Keratinocyte (primary cell): Measurements from ENCODE around the gene GALNS. TPM values are rescaled to one million over a fixed set of nuclear protein-coding genes. Genes with fewer than 3 reads are reported as not detected.

ENCODE experiments used
- DNase-seq: peaks from one replicate; pipeline ENCODE4 v3.0.0-alpha.2; 2011; ENCODE audit warnings: low read depth, missing footprints, low spot score
- FAIRE-seq: peaks from 2 replicates; lab custom pipeline; 2011; peaks lifted over from hg19 to GRCh38; lab: Jason Lieb, UNC
- H2AFZ ChIP-seq: 2 replicates; pipeline ENCODE4 v1.6.0; 2012; ENCODE audit warnings: low read length, control low read depth, inconsistent platforms; ENCODE audit not compliant: control insufficient read depth
- H3K27ac ChIP-seq: 2 replicates; pipeline ENCODE4 v1.5.1; 2011; ENCODE audit warnings: low read length; ENCODE audit not compliant: control insufficient read depth, insufficient read depth
- H3K27me3 ChIP-seq: 3 replicates; pipeline ENCODE4 v1.6.0; 2011; ENCODE audit warnings: low read length; ENCODE audit not compliant: control insufficient read depth, insufficient read depth; ENCODE audit errors: extremely low read depth
- H3K36me3 ChIP-seq, 2 experiments: 2 replicates in 1 of 2; 3 replicates in 1 of 2; pipeline ENCODE4 v1.5.1; 2011; ENCODE audit warnings: low read length in 2 of 2, mild to moderate bottlenecking in 1 of 2; ENCODE audit not compliant: control insufficient read depth in 2 of 2, insufficient read depth in 2 of 2; ENCODE audit errors: extremely low read depth in 1 of 2
- H3K4me1 ChIP-seq: 3 replicates; pipeline ENCODE4 v1.5.1; 2011; ENCODE audit warnings: low read length; ENCODE audit not compliant: control insufficient read depth, insufficient read depth; ENCODE audit errors: extremely low read depth
- H3K4me2 ChIP-seq: 3 replicates; pipeline ENCODE4 v1.6.0; 2011; ENCODE audit warnings: low read depth, low read length; ENCODE audit not compliant: control insufficient read depth, insufficient read depth; ENCODE audit errors: extremely low read depth
- H3K4me3 ChIP-seq, 3 experiments: fragments of 200-600 bp in 1 of 3; sonication (generic) in 1 of 3; 2 replicates in 2 of 3; 3 replicates in 1 of 3; pipeline ENCODE4 v1.5.1; 2011 to 2016; ENCODE audit warnings: low read length in 3 of 3, mild to moderate bottlenecking in 3 of 3, control low read depth in 2 of 3, inconsistent platforms in 1 of 3, low read depth in 1 of 3, mixed read lengths in 1 of 3, mixed run types in 1 of 3, moderate library complexity in 1 of 3; ENCODE audit not compliant: control insufficient read depth in 2 of 3, insufficient read depth in 2 of 3; ENCODE audit errors: extremely low read depth in 1 of 3
- H3K79me2 ChIP-seq: 2 replicates; pipeline ENCODE4 v1.6.0; 2012; ENCODE audit warnings: low read length; ENCODE audit not compliant: control insufficient read depth, insufficient read depth
- H3K9ac ChIP-seq: 3 replicates; pipeline ENCODE4 v1.6.0; 2011; ENCODE audit warnings: low read length; ENCODE audit not compliant: control insufficient read depth, insufficient read depth; ENCODE audit errors: extremely low read depth
- H3K9me1 ChIP-seq: 3 replicates; pipeline ENCODE4 v1.6.0; 2011; ENCODE audit warnings: low read length; ENCODE audit not compliant: control insufficient read depth, insufficient read depth; ENCODE audit errors: extremely low read depth
- H3K9me3 ChIP-seq: 2 replicates; pipeline ENCODE4 v1.5.1; 2012; ENCODE audit warnings: low read depth, low read length; ENCODE audit not compliant: control insufficient read depth
- H4K20me1 ChIP-seq: 3 replicates; pipeline ENCODE4 v1.6.0; 2011; ENCODE audit warnings: low read length; ENCODE audit not compliant: control insufficient read depth, insufficient read depth; ENCODE audit errors: extremely low read depth
- EZH2 ChIP-seq: IDR thresholded peaks from one replicate; pipeline ENCODE4 v1.6.1; 2012; ENCODE audit warnings: inconsistent platforms, mild to moderate bottlenecking, low read length, moderate library complexity
- dilution Hi-C: fragments of 300-500 bp; cut with MboI; formaldehyde crosslinking; loops from one replicate; pipeline ENCODE4 v1.7.0; 2020; ENCODE audit warnings: low sequenced_read_pairs; ENCODE audit not compliant: extremely low pct_ligation_motif_present
- polyA minus RNA-seq, 3 experiments: library from RNA; depleted of rRNA, polyadenylated mRNA; stranded (reverse); fragments of >200 nt; gene quantifications; 1 replicate in 1 of 3; 2 replicates in 1 of 3; 3 replicates in 1 of 3; pipeline ENCODE4 v1.2.3, GENCODE V29; 2011
- polyA plus RNA-seq, 5 experiments: library from polyadenylated mRNA; depleted of rRNA in 3 of 5; stranded (reverse) in 3 of 5; stranded (forward) in 1 of 5; unstranded in 1 of 5; fragments of >200 nt; gene quantifications; 1 replicate in 1 of 5; 2 replicates in 3 of 5; 3 replicates in 1 of 5; pipeline versions ENCODE4 v1.2.1 to v1.2.3, GENCODE V29; 2011 to 2012; ENCODE audit warnings: missing spikeins in 2 of 5, low read depth in 1 of 5, low replicate concordance in 1 of 5
- TF ChIP-seq, protein P1 (sequence below), 3 experiments: IDR thresholded peaks in 1 of 3; conservative IDR thresholded peaks in 1 of 3; optimal IDR thresholded peaks in 1 of 3; 2 replicates in 2 of 3; 3 replicates in 1 of 3; pipeline versions ENCODE3 to v1.5.1; 2011; ENCODE audit warnings: low read length in 3 of 3, mild to moderate bottlenecking in 3 of 3, moderate library complexity in 2 of 3, control low read depth in 1 of 3, inconsistent platforms in 1 of 3; ENCODE audit not compliant: insufficient read depth in 2 of 3; ENCODE audit errors: extremely low read depth in 1 of 3

GALNS gene, protein sequence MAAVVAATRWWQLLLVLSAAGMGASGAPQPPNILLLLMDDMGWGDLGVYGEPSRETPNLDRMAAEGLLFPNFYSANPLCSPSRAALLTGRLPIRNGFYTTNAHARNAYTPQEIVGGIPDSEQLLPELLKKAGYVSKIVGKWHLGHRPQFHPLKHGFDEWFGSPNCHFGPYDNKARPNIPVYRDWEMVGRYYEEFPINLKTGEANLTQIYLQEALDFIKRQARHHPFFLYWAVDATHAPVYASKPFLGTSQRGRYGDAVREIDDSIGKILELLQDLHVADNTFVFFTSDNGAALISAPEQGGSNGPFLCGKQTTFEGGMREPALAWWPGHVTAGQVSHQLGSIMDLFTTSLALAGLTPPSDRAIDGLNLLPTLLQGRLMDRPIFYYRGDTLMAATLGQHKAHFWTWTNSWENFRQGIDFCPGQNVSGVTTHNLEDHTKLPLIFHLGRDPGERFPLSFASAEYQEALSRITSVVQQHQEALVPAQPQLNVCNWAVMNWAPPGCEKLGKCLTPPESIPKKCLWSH
- polyA plus RNA-seq (8.3 to 9.6 TPM (median 9.3 TPM) in 3 replicates), polyA minus RNA-seq (7.8 to 20.3 TPM (median 9.1 TPM) in 3 replicates)
- 13.2 TPM for polyA plus RNA-seq (2011; ENCODE audit: low read depth)
- 7.0 and 11.7 TPM in 2 replicates for polyA plus RNA-seq (2011; cell fraction: cytosol; rRNA removed)
- polyA plus RNA-seq (2011; cell fraction: nucleus; rRNA removed) = 21.4 and 36.8 TPM in 2 replicates
- 17.3 and 19.2 TPM in 2 replicates for polyA plus RNA-seq (2012; ENCODE audit: low replicate concordance)
- 11.5 TPM for polyA minus RNA-seq (2011; cell fraction: cytosol; rRNA and poly(A)+ RNA removed)
- 15.1 and 19.1 TPM in 2 replicates for polyA minus RNA-seq (2011; cell fraction: nucleus; rRNA and poly(A)+ RNA removed)

DNA sequence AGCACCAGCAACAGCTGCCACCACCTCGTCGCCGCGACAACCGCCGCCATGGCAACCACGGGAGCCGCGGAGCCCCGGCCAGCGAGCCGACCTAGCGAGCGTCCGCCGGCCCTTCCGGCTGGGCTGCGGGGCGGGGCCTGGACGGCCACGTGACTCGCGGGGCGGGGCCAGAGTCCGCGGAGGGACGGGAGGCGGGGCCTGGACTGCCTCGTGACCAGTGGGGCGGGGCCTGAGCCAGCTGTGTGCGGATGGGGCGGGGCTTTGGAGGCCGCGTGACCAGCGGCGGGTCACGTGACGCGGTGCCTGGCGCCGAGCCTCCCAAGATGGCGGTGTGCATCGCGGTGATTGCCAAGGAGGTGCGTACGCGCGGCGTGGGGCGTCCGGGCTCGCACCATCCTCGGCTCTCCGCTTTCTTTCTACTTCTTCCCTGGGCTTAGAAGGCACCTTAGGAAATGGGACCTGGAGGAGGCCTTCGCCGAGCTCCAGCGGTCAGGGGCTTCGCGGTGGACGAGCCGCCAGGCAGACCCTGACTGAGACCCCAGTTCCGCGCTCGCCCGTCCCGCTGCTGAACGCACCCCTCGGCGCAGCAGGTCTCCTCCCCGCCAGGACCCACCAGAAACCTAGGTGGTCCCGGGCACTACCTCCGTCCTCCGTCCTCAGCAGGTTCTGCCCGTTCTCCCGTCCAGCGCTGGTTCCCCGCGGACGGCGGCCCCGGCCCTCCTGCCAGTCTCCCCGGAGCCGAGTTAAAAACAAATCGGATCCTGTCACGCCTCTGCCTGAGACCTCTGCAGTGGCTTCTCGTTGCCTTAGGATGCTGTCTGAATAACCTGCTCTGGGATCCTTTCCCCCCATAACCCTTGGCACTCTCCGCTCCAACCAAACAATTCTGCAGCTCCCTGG is at the start of gene GALNS, which contains the start of gene TRAPPC2L:
TSS of gene GALNS (minus strand) at position 120 of the 900 bp plus-strand sequence. CDS start at position 50, 70 bp downstream.
TSS of gene TRAPPC2L (plus strand) at position 300 of the 900 bp plus-strand sequence. CDS start at position 324, 24 bp downstream.
- TF ChIP-seq, protein P1, sequence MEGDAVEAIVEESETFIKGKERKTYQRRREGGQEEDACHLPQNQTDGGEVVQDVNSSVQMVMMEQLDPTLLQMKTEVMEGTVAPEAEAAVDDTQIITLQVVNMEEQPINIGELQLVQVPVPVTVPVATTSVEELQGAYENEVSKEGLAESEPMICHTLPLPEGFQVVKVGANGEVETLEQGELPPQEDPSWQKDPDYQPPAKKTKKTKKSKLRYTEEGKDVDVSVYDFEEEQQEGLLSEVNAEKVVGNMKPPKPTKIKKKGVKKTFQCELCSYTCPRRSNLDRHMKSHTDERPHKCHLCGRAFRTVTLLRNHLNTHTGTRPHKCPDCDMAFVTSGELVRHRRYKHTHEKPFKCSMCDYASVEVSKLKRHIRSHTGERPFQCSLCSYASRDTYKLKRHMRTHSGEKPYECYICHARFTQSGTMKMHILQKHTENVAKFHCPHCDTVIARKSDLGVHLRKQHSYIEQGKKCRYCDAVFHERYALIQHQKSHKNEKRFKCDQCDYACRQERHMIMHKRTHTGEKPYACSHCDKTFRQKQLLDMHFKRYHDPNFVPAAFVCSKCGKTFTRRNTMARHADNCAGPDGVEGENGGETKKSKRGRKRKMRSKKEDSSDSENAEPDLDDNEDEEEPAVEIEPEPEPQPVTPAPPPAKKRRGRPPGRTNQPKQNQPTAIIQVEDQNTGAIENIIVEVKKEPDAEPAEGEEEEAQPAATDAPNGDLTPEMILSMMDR (optimal IDR thresholded peaks at IDR 0.05 in 1 of 3, IDR thresholded peaks at IDR 0.05 in 1 of 3, conservative IDR thresholded peaks at IDR 0.05 in 1 of 3; ENCODE audit: extremely low read depth in 1 of 3, insufficient read depth in 2 of 3, low read length in 3 of 3) = peak in 1 of 3 experiments; percentile 6
- TF ChIP-seq EZH2 = no peak
- Histone ChIP-seq H3K79me2 (peaks cover 5% of the 10 kb centered on the region), H3K4me2 (peak within 1 kb of the TSS; percentile 75), H3K9me3 (no peaks in the 10 kb centered on the region), H2AFZ (peak within 1 kb of the TSS; percentile 98), H3K4me3 (peak within 1 kb of the TSS; percentile 70 to 100 (median 82)), H3K36me3 (peaks cover 7 to 14% of the 10 kb centered on the region in 2 experiments), H3K4me1 (peaks cover 5% of the 10 kb centered on the region), H4K20me1 (no peaks in the 10 kb centered on the region), H3K27me3 (no peaks in the 10 kb centered on the region), H3K9ac (peak within 1 kb of the TSS; percentile 94), H3K9me1 (no peaks in the 10 kb centered on the region), H3K27ac (peak within 1 kb of the TSS; percentile 19)
- DNase-seq (peak; percentile 67), FAIRE-seq (no peak)
- dilution Hi-C loops = no loop called here

DNA sequence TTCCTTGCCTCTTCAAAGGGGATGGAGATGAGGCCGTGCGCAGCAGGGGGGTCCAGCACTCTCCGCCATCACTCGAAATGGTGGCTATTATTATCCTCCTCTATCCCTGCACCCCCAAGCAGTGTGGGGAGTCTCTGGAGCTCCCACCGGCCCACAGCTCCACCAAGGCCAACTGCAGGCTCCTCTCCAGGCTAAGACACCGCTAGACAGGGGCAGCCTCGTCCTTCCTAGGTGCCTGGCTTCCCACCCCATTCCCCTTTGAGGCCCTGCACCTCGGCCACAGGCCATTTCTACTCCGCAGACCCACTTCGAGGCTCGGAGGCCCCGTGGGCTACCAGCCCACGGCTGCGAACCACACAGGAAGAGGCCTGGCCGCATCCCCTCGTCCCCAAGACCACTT is 49.3 kb upstream of the GALNS start:
- H3K4me3 ChIP-seq = no peak overlapping the region
- no peaks in the 10 kb centered on the region for H3K79me2 ChIP-seq
- no peaks in the 10 kb centered on the region for H4K20me1 ChIP-seq
- dilution Hi-C loops = no loop called here
- TF ChIP-seq, protein P1 (optimal IDR thresholded peaks at IDR 0.05 in 1 of 3, IDR thresholded peaks at IDR 0.05 in 1 of 3, conservative IDR thresholded peaks at IDR 0.05 in 1 of 3; ENCODE audit: extremely low read depth in 1 of 3, insufficient read depth in 2 of 3, low read length in 3 of 3) = no peak
- H3K4me2 ChIP-seq = no peak overlapping the region
- no peaks in the 10 kb centered on the region for H3K9me3 ChIP-seq
- peaks cover 15% of the 10 kb centered on the region for H3K4me1 ChIP-seq
- no peaks in the 10 kb centered on the region for H3K9me1 ChIP-seq
- DNase-seq (no peak), FAIRE-seq (no peak)
- H3K27me3 ChIP-seq = peaks cover 19% of the 10 kb centered on the region
- H3K9ac ChIP-seq = no peak overlapping the region
- H3K27ac ChIP-seq = no peak overlapping the region
- no peak overlapping the region for H2AFZ ChIP-seq
- no peaks in the 10 kb centered on the region for H3K36me3 ChIP-seq
